Measurements from ENCODE around the gene KRT4. TPM values are rescaled to one million over a fixed set of nuclear protein-coding genes. Genes with fewer than 3 reads are reported as not detected.
"Not testable (repeated sequence)": the region's sequence is repeated elsewhere in the genome, so short reads cannot be mapped to it uniquely, and the experiment has no call there.

The KRT4 gene
- total RNA-seq, 1 donor = not detected

DNA sequence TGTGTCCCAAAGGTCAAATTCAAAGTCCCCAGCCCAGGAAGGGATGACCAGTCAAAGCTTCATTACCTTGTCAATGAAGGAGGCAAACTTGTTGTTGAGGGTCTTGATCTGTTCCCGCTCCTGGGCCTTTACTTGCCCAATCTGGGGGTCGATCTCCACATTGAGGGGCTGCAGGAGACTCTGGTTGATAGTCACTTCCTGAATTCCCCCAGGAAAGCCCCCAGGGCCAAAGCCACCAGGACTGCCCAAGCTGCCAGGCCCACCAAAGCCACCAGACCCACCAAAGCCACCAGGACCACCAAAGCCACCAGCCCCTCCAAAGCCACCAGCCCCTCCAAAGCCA lies 18.6 kb downstream of the KRT4 start:
- DNase-seq (ENCODE audit: low read depth in 2 of 3, low spot score in 2 of 3) = not testable (repeated sequence)

DNA sequence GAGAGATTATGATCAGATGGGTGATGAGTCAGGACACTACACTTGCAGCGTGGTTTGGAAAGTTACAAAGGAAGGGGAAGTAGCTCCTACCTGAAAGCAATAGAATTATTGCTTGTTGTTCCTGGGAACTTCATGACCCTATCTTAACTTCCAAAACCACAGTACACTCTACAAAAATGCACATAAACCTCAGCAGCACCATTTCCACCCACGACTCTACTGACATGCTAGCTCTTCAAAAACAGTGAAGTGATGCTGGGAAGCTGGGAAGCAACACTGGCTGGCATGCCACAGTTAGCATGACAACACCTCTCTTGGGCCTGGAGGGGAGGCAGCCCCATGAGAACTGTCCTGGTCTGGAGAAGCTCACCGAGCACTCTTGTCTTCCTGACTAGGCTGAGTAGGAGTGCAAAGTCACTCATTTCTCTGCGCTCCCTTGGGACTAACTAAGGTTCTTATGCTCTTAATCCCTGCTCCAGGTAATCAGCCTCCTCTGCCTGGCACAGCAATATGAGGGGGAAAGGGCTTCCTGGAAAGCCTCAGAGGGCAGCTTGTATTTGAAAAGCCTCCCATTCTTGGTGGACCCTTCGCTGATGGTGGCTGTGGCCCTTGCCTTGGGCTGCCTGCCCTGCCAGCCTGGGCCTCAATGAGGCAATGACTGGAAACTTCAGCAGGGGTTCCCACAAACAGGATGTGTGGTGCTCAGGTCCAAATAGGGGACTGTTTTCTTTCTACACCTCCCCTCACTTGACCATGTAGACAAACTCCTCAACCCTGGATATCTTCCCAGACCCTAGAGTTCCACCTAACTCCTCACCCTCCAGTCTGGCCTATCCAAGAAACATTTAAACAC lies 19.2 kb downstream of the KRT4 start:
- no peak for DNase-seq (ENCODE audit: low read depth in 2 of 3, low spot score in 2 of 3)

DNA sequence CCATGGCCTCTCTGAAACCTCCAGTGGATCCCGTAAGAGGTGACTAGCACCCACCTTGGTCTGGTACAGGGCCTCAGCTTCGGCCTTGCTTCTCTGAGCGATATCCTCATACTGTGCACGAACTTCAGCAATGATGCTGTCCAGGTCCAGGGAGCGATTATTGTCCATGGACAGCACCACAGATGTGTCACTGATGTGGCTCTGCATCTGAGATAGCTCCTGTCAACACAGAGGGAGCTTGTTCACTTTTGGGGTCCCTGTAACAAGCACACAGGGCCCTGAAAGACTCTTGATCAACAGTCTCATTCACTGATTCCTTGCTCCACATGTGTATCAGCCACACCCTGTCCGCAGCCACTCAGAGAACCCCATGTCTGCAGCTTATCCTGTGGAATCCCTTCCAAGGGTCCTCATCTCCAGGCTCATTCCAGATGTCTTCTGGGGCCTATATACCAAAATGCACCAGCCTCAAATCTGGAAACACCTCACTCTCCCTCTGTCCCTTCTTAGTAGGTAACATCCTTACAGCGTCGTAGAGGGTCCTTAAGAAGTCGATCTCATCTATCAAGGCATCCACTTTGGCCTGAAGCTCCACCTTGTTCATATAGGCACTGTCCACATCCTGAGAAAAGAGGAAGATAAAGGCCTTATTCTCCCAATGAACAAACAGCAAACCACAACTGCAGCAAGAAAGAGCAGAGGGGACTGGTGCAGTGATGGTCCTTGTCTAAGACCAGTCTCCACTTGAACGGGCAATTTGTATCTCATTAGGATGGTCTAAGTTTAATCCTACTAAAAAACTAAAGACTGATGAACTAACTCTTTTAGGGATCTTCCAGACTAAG lies 21.5 kb downstream of the KRT4 start:
- peak in 1 of 3 donors; percentile 28 for DNase-seq (ENCODE audit: low read depth in 2 of 3, low spot score in 2 of 3)

DNA sequence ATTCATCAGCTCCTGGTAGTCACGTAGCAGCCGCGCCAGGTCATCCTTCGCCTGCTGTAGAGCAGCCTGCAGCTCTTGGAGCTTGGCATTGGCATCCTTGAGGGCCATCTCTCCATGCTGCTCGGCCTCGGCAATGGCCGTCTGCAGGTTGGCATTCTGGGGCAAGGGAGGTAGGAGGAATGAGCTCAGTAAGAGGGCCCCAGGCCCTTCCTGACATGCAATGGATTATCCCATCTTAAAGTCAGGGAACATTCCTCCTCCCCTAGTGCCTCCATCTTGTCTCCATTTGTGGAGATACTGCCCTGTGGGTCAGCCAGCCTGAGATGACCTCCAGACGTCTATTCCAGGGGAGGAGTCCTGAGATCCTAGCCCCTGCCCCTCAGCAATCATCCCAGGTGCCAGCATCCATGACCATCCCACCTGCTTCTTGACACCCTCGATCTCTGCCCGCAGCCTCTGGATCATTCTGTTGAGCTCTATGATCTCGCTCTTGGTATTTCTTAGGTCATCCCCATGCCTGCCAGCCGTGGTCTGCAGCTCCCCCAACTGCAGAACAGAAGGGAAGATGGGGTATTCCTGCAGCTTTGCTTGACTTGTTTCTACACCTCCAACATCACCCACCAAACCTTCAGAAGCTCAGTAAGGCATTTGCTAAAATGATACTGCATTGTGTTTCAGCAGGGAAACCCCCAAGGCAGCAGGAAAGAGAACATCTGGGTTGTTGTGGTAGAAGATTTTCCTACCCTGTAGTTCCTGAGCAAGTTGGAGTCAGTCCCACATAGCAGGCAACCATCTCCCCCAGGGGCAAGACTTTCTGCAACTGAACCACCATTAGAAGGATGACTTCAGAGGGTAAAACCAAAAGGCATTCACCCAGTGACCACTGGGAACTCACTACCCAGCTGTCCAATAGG lies 22.4 kb downstream of the KRT4 start:
- DNase-seq (ENCODE audit: low read depth in 2 of 3, low spot score in 2 of 3) = no peak

DNA sequence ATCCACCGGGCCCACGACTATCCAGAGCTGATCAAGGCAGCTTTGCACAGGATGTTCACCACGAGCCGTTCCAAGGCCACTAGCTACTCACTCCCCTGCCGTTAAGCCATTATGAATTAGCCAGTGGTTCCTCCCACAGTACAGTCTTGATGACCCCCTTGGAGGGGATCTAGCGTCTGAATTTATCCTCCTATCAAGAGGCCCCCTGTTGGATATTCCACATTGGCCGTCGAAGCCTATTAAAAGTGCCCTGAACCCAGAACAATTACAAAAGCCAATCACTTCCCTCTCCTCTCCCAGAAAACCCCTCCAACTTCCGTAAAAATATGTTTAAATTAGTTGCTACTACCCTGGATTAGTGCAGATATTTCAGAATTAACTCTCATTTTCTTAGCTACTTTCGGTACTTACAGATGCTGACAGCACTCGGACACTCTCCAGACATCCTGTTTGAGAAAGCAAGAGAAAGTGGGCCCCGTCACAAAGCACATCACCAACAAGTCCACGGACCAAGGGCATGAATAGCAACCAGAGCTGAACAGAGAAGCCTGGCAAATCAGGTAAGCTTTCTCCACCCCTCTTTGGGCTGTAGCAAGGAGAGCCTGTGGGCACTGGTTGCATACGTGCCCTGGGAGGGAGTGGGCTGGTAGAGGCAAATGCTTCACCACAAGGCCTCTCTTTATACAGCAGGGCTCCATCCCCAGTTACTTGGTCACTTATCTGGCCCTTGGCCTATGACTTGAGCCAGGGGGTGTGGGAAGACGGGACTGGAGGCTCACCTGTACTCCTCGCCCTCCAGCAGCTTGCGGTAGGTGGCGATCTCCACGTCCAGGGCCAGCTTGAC lies 23.3 kb downstream of the KRT4 start:
- no peak for DNase-seq (ENCODE audit: low read depth in 2 of 3, low spot score in 2 of 3)

DNA sequence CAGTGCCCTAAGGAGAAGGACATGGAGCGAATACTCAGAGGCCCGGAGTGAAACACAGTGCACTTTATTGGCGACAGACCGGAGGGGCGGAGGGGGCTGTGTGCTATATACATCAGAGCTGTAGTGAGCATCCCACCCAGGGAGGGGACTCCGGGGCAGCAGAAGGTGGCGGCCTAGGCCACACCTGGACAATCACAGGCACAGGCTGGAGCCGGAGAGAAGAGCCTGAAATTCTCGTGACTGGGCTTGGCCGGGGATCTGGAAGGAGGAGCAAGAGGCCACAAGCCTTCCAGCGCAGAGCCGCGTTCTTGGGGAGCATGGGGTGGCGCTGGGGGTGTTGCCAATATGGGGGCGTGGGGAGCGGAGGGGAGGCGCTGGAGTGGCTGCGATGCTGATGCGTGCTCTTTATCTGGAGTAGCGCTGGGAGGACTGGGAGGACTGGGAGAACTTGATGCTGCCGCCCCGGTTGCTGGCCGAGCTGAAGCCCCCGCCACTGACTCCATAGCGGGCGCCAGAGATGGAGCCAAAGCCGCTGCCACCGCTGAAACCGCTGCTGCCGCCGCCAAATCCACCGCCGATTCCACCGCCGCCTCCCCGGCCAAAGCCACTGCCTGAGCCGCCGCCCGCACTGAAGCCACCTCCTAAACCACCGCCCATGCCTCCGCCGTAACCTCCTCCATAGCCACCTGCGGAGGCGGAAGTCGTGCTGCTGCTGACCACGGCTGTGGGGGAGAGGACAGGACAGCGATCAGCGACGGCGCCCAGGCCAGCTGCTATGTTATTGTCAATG lies 24.1 kb downstream of the KRT4 start:
- peak in 1 of 3 donors; percentile 4 for DNase-seq (ENCODE audit: low read depth in 2 of 3, low spot score in 2 of 3)

DNA sequence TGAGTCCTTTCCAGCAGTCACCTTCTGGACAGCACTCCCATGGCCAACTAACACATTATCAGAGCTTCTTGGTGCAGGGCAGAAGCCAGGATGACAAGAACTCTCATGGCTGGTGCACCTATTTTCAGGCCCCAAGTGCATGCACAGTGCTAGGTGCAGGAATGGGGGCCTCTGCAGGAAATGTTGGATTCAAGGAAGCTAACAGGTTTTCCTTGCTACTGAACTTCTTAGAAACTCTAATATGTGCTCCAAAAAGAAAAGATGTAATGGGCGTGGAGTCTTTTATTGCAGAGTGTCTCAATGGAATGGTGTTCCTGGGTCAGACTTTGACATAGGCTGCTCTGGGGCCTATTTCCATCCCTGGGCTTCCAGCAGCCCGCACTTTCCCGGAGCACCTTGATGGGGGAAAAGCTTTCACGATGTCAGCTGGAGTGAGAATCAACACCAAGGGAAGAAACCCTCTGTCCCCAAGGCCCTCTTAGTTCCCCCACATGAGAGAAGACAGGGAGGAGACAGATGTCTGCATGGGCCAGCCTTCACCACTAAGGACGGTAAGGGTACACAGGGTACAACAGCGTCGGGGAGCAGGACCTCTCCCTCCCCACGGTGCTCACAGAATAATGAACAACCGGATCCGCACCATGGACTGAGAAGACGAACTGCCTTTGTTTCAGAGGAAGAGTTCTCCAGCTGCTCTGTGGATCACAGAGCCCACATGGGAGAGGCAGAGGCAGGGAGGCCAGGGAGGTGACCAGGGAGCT lies 24.9 kb downstream of the KRT4 start:
- DNase-seq (ENCODE audit: low read depth in 2 of 3, low spot score in 2 of 3) = no peak

DNA sequence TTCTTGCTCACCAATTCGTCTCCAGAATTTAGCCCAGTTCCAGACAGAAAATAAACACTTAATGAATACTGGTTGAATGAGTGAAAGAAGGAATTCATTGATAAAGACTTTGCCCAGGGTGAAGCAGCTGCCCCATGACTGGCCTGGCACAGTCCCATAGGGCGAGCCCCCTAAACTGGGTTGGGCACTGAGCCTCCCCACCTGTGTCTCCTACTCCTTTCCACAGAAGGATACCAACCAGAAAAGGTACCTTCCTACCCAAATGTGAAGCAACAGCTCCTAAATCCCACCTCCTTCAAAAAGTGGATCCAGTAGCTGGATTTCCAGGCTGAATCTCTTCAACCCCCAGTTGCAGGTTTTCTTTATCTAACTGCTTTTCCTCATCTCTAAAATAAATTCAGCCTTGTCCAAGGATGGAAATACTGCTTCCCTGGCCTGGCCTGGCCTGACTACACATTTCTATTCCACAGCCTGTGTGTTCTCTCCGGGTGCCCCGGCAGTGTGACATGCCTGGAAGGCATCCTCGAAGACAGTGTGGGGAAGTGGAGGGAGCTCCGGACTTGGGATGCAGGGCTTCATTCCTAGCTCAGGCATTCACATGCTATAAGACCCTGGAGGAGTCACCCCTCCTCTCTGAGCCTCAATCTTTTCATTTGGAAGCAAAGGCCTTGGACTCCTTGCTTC lies 25.6 kb downstream of the KRT4 start:
- no peak for DNase-seq (ENCODE audit: low read depth in 2 of 3, low spot score in 2 of 3)

DNA sequence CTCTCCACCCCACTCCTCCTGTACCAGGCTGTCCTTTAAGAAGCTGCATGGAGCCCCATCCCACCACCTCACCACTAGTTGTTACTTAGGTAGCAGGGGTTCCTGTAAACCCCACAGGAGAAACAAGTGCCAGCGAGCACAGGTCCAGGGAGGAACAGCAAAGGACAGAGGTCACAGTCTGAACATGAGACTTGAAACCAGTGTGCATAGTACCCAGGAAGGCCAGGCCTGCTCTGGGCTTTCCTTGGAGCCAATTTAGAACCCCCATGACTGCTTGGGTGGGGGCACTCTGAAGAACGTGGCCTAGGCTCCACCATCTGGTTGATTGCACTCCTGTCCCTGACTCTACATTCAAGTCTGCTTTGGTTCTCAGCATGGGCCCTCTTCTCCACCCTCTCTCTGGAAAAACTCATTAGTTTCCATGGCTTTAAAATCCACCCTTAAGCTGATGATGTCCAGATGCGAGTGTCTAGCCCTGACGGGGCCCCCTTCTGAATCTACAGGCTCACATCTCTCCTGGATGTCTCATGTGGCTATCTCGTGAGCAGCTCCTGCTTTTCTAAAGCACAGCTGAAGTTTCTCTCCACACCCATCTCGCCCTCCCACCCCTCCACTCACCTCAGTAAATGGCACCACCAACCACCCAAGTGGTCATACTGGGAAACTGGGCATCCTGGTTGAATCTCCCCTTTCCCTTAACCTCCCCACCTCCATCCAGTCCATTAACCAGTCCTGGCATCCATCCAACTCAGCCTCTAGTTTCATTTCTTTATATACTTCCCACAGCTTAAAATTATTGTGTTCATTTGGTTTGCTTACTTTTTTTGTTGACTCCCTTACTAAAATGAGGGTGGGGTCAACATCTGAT lies 26.4 kb downstream of the KRT4 start:
- peak in 1 of 3 donors; percentile 11 for DNase-seq (ENCODE audit: low read depth in 2 of 3, low spot score in 2 of 3)

DNA sequence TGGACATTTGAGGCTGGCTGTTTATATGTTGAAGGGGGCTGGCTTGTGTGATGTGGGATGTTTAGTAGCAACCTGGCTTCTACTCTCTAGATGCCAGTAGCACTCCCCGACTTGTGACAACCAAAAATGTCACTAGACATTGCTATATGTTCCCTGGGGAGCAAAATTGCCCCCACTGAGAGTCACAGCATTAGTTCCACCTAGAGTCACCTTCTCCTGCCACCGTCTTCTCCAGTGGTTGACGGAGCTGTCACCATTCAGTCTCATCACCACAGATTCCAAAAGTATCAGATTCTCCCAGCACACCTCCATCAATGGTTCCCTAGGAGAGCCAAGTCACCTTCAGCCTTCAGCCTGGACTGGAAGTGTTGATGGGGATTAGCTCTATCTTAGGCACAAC lies 29.0 kb downstream of the KRT4 start:
- no peak for DNase-seq (ENCODE audit: low read depth in 2 of 3, low spot score in 2 of 3)

DNA sequence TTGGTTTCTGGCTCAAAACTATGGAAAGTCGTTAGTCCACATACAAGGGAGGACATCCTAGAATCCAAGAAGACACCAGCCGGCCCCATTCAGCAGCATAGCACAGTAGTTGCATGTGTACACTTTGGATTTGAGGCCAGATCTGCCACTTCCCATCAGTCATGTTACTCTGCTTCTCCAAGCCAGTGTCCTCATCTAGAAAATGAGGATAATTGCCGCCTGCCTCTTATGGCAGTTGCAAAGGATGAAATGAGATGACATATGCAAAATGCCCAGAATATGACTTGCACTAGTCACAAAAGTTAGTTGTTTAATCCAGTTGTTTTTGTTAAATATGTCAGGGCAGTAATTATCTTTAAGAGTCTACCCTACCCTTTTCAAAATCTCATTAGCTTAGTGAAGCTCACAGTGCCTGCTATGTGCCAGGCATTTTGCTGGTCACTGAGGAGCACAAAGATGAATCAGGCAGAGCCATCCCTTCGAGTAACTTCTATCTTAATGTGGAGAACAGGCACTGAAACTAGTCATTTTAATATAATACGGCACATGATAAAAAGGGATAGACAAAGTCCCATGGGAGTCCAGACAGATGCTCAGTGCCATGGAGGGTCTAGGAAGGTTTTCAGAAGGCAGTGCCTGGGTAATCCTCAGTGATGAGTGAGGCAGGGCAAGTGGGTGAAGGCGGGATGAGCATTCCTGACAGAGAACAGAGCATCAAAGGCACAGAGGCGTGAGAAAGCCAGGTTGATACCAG lies 30.2 kb downstream of the KRT4 start:
- DNase-seq (ENCODE audit: low read depth in 2 of 3, low spot score in 2 of 3) = no peak

DNA sequence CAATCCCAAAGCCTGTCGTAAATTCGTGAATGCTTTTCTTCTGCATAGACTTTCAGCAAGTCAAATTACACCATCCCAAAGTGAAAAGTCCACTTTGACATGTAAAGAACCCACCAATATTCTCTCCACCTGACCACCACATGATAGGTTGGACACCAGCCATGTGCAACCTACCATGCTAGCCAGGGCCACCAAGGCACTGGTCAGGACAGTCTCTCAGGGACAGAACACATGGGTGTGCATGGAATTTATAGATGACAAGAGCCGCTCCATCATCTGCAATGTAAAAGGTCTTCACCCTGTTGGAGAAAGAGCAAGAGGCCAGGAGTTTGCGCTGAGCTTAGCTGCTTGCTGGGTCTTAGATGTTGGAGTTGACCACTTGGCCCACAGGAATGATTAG lies 31.4 kb downstream of the KRT4 start:
- no peak for DNase-seq (ENCODE audit: low read depth in 2 of 3, low spot score in 2 of 3)

DNA sequence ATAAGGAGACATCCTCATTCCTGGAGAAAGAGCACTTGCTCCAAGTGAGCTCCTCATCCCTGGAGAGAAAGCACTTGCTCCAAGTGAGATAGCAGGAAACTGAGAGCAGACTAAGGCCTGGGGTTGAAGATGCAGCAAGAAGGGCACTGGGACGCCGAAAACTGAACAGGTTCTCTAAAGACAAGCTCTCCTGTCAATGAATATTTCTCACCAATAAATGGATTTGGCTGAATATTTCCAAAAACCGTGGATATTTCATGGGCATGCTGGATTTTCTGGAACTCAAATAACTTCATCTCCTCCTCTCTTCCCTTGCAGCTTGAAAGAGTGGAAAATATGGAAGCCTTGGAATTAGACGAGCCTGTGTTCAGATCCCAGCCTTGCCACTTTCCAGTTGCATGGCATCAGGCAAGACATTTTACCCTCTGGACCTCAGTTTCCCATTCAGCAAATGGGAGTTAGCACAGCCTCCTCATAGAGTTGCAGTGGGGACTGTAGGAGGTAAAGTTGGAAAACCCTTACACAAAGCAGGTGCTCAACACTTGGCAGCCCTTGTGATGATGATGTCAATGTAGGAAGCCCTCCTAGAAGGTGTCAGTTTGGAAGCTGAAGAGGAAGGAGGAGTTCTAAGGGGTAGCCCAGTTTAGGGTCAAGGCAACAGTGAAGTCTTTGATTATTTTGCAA lies 32.4 kb downstream of the KRT4 start:
- DNase-seq (ENCODE audit: low read depth in 2 of 3, low spot score in 2 of 3) = no peak

DNA sequence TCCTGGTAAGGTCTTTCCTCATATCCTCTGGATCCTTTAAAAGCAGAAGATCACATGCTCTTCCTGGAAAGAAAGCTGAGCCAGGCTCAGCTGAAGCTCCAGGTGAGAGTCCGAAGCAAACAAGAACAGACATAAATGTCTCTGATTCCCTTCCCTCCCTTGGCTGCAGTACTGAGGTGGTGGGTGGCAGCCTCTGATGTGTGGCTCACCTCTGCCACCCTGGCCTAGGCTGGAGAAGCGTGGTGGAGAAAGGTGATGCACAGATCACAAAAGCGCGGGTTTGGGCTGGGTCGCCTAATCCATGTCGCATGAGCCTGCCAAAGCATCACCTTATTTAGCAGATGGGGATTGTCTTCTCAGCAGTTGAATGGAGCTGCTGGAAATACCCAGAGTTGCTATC lies 34.0 kb downstream of the KRT4 start:
- DNase-seq (ENCODE audit: low read depth in 2 of 3, low spot score in 2 of 3) = no peak

DNA sequence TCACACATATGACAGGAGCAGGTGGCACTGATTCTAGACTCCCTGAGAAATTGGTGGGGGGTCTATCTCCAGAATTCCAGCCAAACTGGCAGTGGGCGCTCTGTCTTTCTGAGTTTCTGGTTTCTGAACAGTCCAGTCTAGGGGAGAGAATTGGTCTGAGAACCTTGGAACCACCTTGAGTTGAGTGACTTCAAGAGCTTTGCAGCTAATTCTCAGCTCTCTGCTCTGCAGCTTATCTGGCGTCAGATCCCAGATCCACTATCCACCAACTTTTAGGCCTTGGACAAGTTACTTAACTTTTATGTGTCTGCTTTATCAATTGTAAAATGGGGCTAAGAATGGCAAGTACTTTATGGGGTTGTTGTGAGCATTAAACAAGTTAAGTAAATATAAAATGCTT lies 35.1 kb downstream of the KRT4 start:
- DNase-seq (ENCODE audit: low read depth in 2 of 3, low spot score in 2 of 3) = no peak

DNA sequence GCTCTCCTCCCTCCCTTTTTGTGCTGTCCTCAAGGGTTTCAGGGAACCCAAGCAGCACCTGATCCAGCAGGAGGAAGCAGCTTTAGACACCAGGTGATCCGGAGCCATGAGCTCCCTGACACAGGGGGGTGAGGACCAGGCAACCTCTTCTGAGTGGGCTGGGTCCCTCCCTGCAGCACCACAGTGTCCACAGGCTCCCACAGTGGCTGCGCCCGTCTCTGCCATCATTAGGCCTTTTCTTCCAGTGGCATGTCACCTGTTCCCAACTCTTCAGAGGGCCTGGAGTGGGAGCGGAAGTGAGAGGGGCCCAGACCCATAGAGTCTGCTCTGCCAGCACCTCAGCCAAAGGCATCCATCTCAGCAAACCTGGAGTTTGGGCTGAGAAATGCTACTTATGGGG lies 36.4 kb downstream of the KRT4 start:
- DNase-seq (ENCODE audit: low read depth in 2 of 3, low spot score in 2 of 3) = no peak
